HG02943 (cell line): ENCODE results near the gene LMO3.

Experiments
- ATAC-seq: cut with Tn5 transposase; IDR thresholded peaks from one replicate; pipeline ENCODE4 v1.9.1; 2021; ENCODE audit warnings: mild to moderate bottlenecking, low read depth, moderate library complexity; ENCODE audit not compliant: unreplicated experiment

The LMO3 gene

DNA sequence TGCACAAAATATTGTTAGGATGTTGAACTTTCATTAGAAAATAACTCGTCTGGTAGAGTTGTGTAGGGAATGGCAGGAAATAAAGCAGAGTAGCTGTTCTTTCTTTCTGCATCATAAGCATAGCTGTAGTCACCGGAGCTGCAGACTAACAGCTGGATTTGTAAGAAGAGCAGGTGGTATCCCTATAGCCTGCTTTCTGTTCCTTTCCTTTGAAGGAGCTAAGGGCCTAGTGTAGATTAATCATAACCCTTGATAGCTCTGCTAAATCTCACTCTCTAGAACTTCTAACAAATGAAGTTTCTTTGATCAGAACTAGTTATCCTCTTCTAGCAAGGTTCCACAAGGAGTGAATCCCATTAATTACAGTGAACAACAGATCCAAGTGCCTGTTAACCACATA is 3.5 kb downstream of the LMO3 start:
- no peak for ATAC-seq

- ATAC-seq: no peak
These were observed 5.4 kb downstream of the LMO3 start for GRCh38 chr12:16600525-16600924.

DNA sequence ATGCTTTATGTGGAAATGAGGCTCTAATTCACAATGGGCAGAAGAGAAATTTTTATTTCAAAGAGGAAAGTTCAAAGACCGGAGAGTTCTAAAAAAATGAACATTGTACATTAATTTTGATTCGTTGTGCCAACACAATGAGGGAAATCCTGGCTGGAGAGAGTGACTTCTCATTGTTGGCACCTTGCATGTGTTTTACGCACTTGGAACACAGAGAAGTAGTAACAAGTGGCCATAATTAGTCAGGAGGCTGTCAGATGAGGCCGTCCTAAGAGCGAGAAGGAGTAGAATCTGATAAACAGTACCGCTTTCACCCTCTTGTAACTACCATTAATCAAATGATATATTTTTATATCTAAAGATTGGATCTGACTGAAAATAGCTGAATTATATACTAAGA is 6.9 kb downstream of the LMO3 start:
- ATAC-seq: no peak

DNA sequence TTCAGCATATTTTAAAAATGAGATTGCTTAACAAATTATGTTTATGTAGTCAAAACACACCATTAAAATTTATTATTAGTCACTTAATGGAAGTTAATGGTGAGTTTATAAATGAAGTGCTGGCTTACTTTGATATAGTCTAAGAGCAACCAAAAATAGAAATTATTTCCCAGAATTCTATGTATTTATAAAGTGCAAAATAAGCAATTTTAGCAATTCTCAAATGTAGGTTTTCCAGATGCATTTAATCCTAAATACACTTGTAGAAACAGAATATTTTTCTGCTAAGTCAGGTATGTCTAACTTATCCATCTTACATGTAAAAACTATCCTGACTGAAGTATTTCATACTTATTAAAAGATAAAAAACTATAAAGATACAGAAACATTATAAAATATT is 11.2 kb downstream of the LMO3 start:
- ATAC-seq: no peak

GRCh38 chr12:16593546-16593945 is 12.4 kb downstream of the LMO3 start:
- ATAC-seq: no peak

- ATAC-seq: no peak
These were observed 15.3 kb downstream of the LMO3 start for GRCh38 chr12:16590645-16591044.

DNA sequence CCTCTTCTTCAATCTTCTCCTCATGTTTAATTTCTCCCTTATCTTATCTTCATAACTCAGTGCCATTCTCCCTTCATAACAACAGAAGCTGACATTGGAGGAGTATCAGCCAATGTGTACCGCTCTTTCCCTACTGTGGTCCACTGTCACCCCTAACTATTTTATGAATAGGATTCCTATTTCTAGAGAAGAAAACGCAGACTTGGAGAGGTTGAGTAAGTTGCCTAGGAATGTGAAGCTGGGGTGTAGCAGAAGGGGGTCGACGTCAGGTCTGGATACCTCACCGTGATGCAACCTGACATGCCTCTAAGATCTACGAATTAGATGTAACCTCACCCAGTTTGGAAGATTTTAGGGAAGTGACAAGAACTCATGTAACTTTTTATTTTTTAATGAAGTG is 17.1 kb downstream of the LMO3 start:
- ATAC-seq: no peak

DNA sequence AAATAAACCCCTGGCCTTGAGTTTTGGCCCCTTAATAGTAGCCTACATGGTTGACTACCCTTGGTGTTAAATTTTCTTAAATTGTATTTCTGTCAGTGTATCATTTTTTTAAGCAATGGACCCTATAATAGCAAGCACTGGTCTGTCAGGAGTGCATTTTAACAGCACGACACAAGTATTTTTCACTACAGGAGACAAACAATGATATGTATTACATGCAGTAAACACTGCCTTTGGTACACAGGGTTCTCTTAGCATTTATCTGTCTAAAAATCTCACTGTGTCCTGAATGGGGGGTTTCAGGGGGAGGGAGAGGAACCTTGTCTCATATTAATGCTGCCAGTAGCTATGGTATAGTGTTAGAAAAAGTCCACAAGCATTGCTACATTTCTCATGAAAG is 18.4 kb downstream of the LMO3 start:
- no peak for ATAC-seq

DNA sequence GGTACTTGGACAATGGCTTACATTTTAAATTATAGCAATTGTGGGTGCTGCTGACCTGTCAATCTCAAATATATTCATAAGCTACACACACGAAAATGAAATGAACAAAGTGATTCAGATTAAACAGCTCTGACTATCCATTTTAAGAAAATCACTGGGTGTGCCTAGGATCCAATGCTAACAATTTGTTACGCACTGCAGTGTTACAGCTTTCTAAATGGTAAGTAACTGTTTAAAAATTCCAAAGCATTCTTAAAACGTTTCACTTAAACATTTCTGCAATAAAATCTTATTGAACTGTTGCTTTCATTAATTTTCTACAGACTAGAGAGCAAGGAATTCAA is 18.9 kb downstream of the LMO3 start:
- no peak for ATAC-seq

GRCh38 chr12:16586350-16587109 is 19.4 kb downstream of the LMO3 start:
- ATAC-seq: no peak

GRCh38 chr12:16585781-16586180 is 20.2 kb downstream of the LMO3 start:
- ATAC-seq: no peak

GRCh38 chr12:16583969-16584745 is 21.8 kb downstream of the LMO3 start:
- no peak for ATAC-seq

DNA sequence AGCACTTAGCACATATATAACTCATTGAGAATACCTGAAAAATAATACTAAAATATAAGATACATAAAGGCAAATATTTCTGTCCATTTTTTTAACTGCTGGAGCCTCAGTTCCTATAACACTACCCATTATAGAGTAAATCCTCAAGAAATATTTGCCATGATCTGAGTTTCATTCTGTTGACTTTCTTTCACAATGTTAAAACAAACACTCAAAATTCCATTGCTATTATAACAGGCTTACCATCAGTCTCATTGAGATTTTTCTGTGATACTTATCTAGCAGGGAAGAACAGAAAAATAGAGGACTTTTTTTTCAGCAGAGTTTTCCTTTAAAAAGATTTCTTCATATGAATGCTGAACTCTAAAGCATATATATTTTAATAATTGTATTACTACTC is 24.5 kb downstream of the LMO3 start:
- no peak for ATAC-seq

DNA sequence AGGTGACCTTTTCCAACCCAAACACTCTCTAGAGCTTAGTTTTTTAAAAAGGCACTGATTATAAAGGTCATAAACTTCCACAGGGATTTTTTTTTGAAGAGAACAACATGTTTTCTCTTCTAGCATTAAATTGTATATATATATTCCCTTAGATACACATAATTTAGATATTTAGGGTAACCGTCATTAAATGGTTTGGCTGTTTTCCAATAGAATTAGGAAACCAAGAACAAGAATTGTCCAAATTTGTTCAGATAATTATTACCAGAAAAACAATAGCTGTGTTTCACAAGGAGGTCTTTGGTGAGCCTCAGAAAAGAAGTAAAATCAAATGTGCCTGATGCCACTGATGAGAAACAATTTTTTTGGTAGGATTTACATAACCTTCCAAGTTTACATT is 26.9 kb downstream of the LMO3 start:
- ATAC-seq: no peak

DNA sequence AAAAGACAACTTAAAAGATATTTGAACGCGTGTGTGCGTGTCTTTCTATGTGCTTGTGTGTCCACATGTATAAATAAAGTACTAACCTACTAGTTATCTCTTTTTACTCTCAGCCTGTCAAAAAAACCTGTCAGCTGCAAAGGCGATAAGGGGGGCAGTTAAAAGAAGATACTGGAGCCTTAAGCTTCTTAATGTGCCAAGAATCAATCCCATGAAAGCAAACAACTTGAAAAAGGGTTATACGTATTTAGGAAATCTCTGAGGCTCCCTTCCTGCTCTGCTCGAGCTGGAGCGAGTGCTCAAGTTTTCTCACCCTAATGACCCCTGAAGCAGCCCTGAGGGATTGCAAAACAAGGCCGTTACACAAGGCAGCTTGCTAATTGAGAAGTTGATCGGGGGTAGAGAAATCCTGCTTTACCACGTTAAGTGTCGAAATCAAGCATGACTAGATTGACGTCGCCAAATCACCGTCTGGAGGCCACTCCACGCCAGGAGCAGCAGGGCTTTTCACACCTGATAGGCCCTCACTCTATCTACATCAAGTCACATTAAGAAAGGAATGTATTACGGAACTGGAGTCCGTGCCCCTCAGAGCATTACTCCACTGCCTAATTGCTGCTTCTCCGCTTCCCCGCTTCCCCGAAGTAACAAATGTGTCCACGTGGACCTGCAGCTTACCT is 32.4 kb downstream of the LMO3 start:
- no peak for ATAC-seq

- ATAC-seq: no peak
These were observed 37.1 kb downstream of the LMO3 start for GRCh38 chr12:16568873-16569272.

DNA sequence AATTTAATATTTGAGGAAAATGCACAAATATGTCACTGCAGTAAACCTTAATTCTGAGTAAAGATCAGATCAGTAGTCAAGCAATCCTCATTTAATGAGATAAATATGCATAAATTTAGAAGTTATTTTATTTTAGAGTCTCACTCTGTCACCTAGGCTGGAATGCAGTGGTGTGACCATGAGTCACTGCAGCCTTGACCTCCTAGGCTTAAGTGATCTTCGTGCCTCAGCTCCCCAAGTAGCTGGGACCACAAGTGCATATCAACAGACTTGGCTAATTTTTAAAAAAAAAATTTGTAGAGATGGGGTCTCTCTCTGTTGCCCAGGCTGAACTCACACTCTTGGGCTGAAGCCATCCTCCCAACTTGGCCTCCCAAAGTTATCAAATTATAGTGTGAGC is 41.3 kb downstream of the LMO3 start:
- ATAC-seq: no peak

DNA sequence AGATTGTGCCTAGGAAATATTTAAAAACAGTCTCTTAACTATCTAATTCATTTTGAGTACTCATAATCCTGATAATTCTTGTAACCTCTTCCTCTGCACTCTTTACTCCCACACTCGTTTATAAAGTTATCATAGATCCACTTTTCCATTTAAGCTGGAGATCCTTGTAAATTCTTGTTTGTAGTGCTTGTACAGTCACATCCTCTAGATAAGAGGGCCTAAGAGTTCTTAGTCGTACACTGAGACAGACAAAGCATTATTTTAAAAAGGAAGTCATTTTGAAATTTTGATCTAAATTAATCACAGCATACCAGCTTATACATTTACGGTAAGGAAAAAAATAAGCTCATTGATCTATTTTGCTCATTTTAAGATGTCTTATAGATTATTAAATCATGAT is 42.5 kb downstream of the LMO3 start:
- ATAC-seq: no peak

DNA sequence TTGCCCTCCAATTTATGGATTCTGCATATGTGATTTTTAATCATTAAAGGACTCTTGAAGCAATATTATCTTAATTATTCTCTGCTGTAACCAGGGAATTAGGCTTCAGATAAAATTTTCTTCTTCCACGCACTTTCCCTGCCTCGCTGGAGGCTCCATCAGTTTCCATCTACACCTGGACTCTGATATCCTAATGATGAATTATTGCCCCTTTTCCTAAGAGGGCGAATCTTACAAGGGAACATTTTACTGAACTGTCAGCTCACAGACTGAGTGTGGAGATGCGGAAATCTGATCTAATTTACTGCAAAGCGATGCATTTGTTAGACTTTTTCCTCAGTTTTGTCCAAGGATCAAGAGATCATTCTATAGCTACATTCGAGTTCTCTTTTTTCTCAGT is 43.0 kb downstream of the LMO3 start:
- ATAC-seq: no peak

DNA sequence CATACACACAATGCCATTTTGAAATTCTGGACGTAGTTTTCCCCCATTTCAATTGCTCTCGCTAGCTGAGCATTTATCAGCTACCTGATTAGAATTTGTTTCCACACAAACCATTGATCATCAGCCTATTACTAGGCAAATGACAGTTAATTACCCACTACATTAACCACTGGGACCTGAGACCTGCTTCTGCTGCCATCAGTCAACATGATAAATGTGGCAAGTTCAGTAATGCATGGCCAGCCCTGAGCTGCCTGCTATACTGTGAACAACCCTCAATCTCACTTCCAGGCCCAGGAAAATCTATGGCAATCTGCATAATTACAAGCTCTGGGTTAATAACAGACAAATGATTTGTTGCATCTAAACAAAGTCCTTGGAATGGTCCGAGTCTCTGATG is 43.5 kb downstream of the LMO3 start:
- ATAC-seq: no peak

- ATAC-seq: no peak
These were observed 45.7 kb downstream of the LMO3 start for GRCh38 chr12:16560273-16560672.

GRCh38 chr12:16555630-16556029 is 50.3 kb downstream of the LMO3 start:
- no peak for ATAC-seq
